Measurements from ENCODE around the gene HECW1.
A peak's percentile ranks its signal among the peaks of the same experiment; 100 is the strongest.
"Not testable (repeated sequence)": the region's sequence is repeated elsewhere in the genome, so short reads cannot be mapped to it uniquely, and the experiment has no call there.

Gene HECW1

DNA sequence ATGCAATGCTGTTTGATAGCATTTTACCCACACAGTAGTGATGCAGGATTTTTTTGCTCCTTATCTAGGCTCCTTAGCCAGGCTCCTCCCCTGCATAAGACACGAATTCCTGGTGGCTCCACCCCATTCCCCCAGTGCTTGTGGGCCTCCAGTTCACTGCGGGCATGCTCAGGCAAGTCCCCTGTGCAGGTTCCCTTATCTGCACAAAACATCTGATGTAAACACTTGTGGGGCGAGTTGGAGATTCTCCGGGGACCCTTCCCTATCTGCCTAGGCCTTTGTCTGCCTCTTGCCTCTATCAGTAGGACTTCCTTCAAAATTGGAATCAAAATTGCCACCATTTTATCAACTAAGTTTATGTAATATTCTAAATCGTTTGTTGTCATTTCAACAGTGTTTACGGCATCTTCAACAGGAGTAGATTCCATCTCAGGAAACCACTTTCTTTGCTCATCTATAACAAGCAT, 465.1 kb downstream of the HECW1 start:
- H3K4me3 ChIP-seq (ENCODE audit: low read depth, low read length), result no peak overlapping the region
- peak overlapping the region; percentile 81 for H3K27ac ChIP-seq (ENCODE audit: low read depth, low read length)
- no peaks in the 10 kb centered on the region for H3K36me3 ChIP-seq (ENCODE audit: control insufficient read depth, insufficient read depth, low read length)
- H3K4me1 ChIP-seq (ENCODE audit: control insufficient read depth, insufficient read depth, low read length), result peaks cover 18% of the 10 kb centered on the region
- no peak overlapping the region for H3K9ac ChIP-seq (ENCODE audit: low read length)
- H3K27me3 ChIP-seq (ENCODE audit: control insufficient read depth, insufficient read depth, low read length), result peaks cover 7% of the 10 kb centered on the region; the same call in 1 of the 2 replicates
- no peaks in the 10 kb centered on the region for H3K9me3 ChIP-seq (ENCODE audit: control insufficient read depth, insufficient read depth, low read depth, low read length)

DNA sequence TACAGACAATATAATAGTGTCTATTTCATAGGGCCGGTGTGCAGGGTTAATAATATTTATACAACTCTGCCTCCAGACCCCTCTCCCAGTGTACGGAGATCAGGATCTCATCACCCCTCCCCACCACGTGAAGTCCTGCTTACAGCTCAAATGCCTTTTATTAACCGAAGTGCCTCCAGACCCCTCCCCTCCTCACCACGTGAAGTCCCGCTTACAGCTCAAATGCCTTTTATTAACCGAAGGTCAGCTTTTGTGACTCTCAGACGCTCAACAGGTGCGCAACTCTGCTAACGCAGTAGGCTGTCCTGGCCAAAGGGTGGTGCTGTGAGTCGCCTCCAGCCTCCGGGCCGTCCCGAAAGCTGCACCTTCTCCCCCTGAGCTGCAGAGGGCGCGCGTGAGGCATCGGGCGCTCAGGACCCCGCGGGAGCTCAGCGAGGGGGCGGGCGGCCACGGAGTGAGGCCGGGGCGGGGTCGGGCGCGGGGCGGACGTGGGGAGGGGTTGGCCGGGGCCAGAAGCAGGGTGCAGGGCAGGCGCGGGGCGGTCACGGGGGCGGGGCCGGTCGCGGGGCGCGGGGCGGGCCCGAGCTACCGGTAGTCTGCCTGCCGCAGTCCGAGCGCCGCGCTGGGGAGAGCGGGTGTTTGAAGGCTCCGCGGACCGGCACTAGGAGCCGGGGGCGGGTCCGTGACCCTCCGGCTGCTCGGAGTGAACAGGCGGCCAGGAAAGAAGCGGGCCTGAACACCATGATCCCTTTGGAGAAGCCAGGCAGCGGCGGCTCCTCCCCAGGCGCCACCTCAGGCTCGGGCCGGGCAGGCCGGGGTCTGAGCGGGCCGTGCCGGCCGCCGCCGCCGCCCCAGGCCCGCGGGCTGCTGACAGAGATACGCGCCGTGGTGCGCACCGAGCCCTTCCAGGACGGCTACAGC, 470.3 kb downstream of the HECW1 start, which contains the start of gene STK17A:
STK17A (plus strand) TSS at position 606 of the 921 bp plus-strand sequence; CDS start at position 742, 136 bp downstream.
- H3K9ac ChIP-seq (ENCODE audit: low read length), result peak within 1 kb of the TSS; percentile 81
- H3K4me3 ChIP-seq (ENCODE audit: low read depth, low read length), result peak within 1 kb of the TSS; percentile 93
- H3K27me3 ChIP-seq (ENCODE audit: control insufficient read depth, insufficient read depth, low read length), result peaks cover 13% of the 10 kb centered on the region
- peaks cover 19% of the 10 kb centered on the region for H3K4me1 ChIP-seq (ENCODE audit: control insufficient read depth, insufficient read depth, low read length)
- H3K27ac ChIP-seq (ENCODE audit: low read depth, low read length), result no peak within 1 kb of the TSS
- no peaks in the 10 kb centered on the region for H3K9me3 ChIP-seq (ENCODE audit: control insufficient read depth, insufficient read depth, low read depth, low read length)
- H3K36me3 ChIP-seq (ENCODE audit: control insufficient read depth, insufficient read depth, low read length), result no peaks in the 10 kb centered on the region

DNA sequence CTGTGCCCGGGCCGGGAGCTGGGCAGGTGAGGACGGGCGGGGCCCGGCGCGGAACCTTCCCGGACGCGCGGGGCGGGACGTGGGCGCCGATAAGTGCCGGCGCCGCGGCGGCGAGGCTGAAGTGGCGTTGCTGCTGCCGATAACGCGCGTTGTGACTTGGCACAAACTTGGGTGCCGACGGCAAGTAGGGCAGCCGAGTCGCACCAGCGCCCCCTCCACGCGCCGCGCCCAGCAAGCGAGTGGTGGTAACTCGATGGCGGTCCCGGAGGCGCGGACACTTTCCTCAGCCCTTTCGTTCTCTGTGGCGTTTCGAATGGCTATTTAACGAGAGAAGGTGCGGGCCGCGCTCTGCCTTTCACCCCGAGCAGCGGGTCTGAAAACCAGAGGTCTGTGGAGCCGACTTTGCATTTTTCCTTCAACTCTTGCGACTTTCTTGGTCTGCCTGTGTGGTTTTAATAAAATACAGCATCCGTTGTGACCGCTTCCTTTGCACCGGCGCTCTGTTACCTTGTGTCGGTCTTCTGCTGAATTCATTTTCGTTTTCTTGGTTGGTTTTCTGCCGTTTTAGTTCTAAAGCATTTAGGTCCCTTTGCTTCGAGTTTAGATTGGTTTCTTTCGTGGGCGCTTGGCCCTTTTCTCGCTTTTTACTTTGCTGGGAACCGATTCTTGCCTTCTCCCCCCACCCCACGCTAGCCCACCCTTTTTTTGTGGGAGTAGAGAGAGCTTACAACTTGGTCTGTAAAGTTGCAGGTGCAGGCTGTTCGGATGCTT, 471.2 kb downstream of the HECW1 start:
- Histone ChIP-seq H3K27ac (ENCODE audit: low read depth, low read length) (no peak overlapping the region), H3K4me1 (ENCODE audit: control insufficient read depth, insufficient read depth, low read length) (peaks cover 20% of the 10 kb centered on the region), H3K9me3 (ENCODE audit: control insufficient read depth, insufficient read depth, low read depth, low read length) (no peaks in the 10 kb centered on the region), H3K27me3 (ENCODE audit: control insufficient read depth, insufficient read depth, low read length) (peaks cover 13% of the 10 kb centered on the region), H3K36me3 (ENCODE audit: control insufficient read depth, insufficient read depth, low read length) (no peaks in the 10 kb centered on the region), H3K4me3 (ENCODE audit: low read depth, low read length) (peak overlapping the region; percentile 93), H3K9ac (ENCODE audit: low read length) (peak overlapping the region; percentile 81)

DNA sequence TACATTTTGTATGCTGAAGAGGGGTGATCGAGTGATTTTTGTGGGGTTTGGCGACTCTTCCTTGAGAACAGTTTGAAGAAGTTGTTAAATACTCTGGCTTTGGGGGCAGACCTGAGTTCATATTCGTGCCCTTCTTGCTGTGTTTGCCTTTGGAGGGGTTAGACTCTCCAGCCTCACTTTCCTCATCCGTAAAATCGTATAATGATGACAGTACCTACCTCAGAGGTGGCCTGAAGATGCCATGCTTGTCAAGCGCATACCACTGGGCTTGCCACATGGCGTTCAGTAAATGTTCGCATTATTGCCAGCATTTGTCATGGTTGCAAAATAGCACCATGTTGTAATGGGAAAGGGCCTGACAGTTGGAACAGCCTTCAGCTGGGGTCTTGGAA, 471.7 kb downstream of the HECW1 start:
- H3K9me3 ChIP-seq (ENCODE audit: control insufficient read depth, insufficient read depth, low read depth, low read length), result no peaks in the 10 kb centered on the region
- peak overlapping the region; percentile 81 for H3K9ac ChIP-seq (ENCODE audit: low read length)
- peaks cover 13% of the 10 kb centered on the region for H3K27me3 ChIP-seq (ENCODE audit: control insufficient read depth, insufficient read depth, low read length)
- H3K4me1 ChIP-seq (ENCODE audit: control insufficient read depth, insufficient read depth, low read length), result peaks cover 20% of the 10 kb centered on the region
- H3K4me3 ChIP-seq (ENCODE audit: low read depth, low read length), result peak overlapping the region; percentile 93
- no peak overlapping the region for H3K27ac ChIP-seq (ENCODE audit: low read depth, low read length)
- no peaks in the 10 kb centered on the region for H3K36me3 ChIP-seq (ENCODE audit: control insufficient read depth, insufficient read depth, low read length)

DNA sequence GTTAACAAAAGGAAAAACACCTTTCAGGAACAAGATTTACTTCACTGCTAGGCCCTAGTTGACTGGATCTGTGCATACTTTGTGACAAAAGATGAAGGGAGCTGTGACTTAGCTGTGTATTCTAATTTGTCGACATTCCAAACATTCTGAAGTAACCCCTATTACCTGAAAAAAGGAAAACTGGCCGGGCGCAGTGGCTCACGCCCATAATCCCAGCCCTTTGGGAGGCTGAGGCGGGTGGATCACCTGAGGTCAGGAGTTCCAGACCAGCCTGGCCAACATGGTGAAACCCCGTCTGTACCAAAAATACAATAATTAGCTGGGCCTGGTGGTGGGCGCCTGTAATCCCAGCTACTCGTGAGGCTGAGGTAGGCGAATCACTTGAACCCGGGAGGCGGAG, 472.3 kb downstream of the HECW1 start:
- Histone ChIP-seq H3K27me3 (ENCODE audit: control insufficient read depth, insufficient read depth, low read length) (peaks cover 13% of the 10 kb centered on the region), H3K4me1 (ENCODE audit: control insufficient read depth, insufficient read depth, low read length) (peaks cover 20% of the 10 kb centered on the region), H3K4me3 (ENCODE audit: low read depth, low read length) (peak overlapping the region; percentile 93), H3K9ac (ENCODE audit: low read length) (peak overlapping the region; percentile 81)
- not testable (repeated sequence) for H3K9me3 ChIP-seq (ENCODE audit: control insufficient read depth, insufficient read depth, low read depth, low read length); H3K36me3 ChIP-seq (ENCODE audit: control insufficient read depth, insufficient read depth, low read length); H3K27ac ChIP-seq (ENCODE audit: low read depth, low read length)

DNA sequence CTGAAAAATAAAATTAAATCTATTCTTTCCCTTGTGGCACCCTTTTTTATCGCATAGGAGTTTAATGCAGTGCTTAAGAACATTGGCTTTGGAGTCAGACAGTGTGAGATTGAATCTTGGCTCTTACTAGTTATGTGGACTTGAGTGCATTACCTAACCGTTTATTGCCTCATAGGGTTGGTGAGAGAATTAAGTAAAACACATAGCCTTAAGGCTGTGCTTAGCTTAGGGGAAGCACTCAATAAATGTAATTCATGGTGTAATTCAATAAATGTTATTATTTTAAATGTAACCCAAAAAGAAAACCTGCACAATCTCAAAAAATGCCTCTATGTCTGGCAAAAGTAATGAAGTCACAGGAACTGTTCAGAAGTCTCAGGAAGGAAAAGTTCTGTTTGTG, 473.1 kb downstream of the HECW1 start:
- Histone ChIP-seq H3K4me1 (ENCODE audit: control insufficient read depth, insufficient read depth, low read length) (peaks cover 20% of the 10 kb centered on the region), H3K4me3 (ENCODE audit: low read depth, low read length) (no peak overlapping the region), H3K36me3 (ENCODE audit: control insufficient read depth, insufficient read depth, low read length) (no peaks in the 10 kb centered on the region), H3K9me3 (ENCODE audit: control insufficient read depth, insufficient read depth, low read depth, low read length) (no peaks in the 10 kb centered on the region), H3K27me3 (ENCODE audit: control insufficient read depth, insufficient read depth, low read length) (peaks cover 13% of the 10 kb centered on the region), H3K27ac (ENCODE audit: low read depth, low read length) (no peak overlapping the region), H3K9ac (ENCODE audit: low read length) (no peak overlapping the region)

DNA sequence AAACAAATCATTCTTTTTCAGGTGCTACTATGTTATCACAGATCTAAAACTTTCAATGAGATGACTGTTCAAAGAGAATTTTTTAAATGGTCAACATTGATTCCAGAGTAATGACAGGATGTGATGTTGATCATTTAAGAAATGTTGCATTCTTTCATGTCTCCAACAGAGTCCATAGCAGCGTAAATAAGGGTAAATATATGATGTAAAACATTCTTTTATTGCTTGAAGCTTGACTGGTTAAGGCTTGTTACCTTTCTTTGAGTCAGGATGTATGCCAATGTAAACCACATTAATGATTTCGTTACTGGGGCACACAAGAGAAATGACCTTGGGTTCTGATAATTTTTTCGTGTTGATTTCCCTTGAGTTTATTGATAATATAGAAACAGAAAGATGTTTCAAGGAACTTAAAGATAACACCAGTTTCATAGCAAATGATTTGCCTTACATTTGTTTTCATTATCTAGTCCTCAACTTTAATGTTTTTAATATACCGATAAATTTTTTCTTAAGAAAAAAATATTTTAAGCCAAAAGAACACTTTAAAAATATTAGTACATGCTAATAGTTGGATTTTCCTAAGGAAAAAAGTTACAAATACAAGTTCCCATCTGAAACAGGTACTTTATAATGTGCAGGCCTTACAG, 473.9 kb downstream of the HECW1 start:
- H3K4me3 ChIP-seq (ENCODE audit: low read depth, low read length), result no peak overlapping the region

DNA sequence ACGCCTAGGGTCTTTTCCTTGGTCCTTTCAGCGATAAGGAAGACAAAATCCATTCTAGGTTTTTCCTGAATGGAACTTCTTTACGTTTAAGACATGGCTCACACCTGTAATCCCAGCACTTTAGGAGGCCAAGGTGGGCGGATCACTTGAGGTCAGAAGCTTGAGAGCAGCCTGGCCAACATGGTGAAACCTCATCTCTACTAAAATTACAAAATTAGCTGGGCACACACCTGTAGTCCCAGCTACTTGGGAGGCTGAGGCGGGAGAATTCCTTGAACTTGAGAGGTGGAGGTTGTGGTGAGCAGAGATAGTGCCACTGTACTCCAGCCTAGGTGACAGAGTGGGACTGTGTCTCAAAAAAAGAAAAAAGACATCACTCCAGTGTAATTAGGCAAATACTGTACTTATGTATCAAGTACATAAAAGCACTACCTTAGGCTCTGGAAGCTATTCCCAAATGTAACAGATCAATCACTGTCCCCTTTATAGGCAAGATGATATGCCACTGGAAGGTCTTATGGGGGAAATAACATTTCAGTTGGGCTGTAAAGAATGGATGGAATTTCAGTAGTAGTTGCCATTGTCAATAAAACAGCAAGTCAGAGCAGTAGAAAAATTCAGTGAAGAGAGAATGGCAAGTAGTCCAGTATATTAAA, 476.2 kb downstream of the HECW1 start:
- peaks cover 6% of the 10 kb centered on the region for H3K27me3 ChIP-seq (ENCODE audit: control insufficient read depth, insufficient read depth, low read length)
- H3K4me1 ChIP-seq (ENCODE audit: control insufficient read depth, insufficient read depth, low read length), result peaks cover 19% of the 10 kb centered on the region
- H3K9ac ChIP-seq (ENCODE audit: low read length), result no peak overlapping the region
- no peak overlapping the region for H3K4me3 ChIP-seq (ENCODE audit: low read depth, low read length)
- no peaks in the 10 kb centered on the region for H3K36me3 ChIP-seq (ENCODE audit: control insufficient read depth, insufficient read depth, low read length)
- no peak overlapping the region for H3K27ac ChIP-seq (ENCODE audit: low read depth, low read length)
- H3K9me3 ChIP-seq (ENCODE audit: control insufficient read depth, insufficient read depth, low read depth, low read length), result no peaks in the 10 kb centered on the region

More for the DNA sequence above, 473.9 kb downstream of the HECW1 start:
- Histone ChIP-seq H3K36me3 (ENCODE audit: control insufficient read depth, insufficient read depth, low read length) (no peaks in the 10 kb centered on the region), H3K9me3 (ENCODE audit: control insufficient read depth, insufficient read depth, low read depth, low read length) (no peaks in the 10 kb centered on the region), H3K27me3 (ENCODE audit: control insufficient read depth, insufficient read depth, low read length) (peaks cover 13% of the 10 kb centered on the region), H3K4me1 (ENCODE audit: control insufficient read depth, insufficient read depth, low read length) (peaks cover 23% of the 10 kb centered on the region), H3K9ac (ENCODE audit: low read length) (no peak overlapping the region), H3K27ac (ENCODE audit: low read depth, low read length) (no peak overlapping the region)

DNA sequence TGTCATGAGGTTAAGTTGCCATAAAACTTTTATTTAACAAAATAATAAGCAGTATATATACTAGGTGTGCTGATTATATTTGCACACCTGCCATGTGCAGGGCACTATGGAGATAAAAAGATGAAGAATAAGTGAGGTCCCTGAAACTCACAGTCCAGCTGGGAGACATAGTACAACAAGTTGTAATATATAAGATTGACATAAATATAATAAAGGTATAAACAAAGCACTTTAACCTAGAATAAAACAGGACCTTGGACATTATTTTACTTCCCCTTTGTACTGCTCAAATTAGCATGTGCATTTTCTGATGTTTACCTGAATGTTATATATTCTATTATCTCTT, 476.7 kb downstream of the HECW1 start:
- Histone ChIP-seq H3K4me1 (ENCODE audit: control insufficient read depth, insufficient read depth, low read length) (peaks cover 19% of the 10 kb centered on the region), H3K36me3 (ENCODE audit: control insufficient read depth, insufficient read depth, low read length) (no peaks in the 10 kb centered on the region), H3K9me3 (ENCODE audit: control insufficient read depth, insufficient read depth, low read depth, low read length) (no peaks in the 10 kb centered on the region), H3K27ac (ENCODE audit: low read depth, low read length) (no peak overlapping the region), H3K4me3 (ENCODE audit: low read depth, low read length) (no peak overlapping the region), H3K27me3 (ENCODE audit: control insufficient read depth, insufficient read depth, low read length) (peaks cover 4% of the 10 kb centered on the region), H3K9ac (ENCODE audit: low read length) (no peak overlapping the region)

DNA sequence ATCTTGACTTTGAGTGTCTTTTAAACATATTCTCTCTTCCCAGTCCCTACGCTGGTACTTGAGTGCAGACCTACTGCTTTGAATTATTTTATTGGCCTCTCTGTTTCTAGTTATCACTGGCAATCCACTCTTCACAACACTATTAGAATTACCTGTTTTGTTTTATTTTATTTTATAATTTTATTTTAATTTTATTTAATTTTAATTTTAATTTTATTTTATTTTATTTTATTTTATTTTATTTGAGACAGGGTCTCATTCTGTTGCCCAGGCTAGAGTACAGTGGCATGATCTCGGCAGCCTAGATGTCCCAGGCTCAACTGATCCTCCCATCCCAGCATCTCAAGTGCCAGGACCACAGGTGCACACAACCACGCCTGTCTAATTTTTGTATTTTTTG, 477.3 kb downstream of the HECW1 start:
- Histone ChIP-seq H3K4me3 (ENCODE audit: low read depth, low read length) (no peak overlapping the region), H3K27me3 (ENCODE audit: control insufficient read depth, insufficient read depth, low read length) (no peaks in the 10 kb centered on the region), H3K9ac (ENCODE audit: low read length) (no peak overlapping the region), H3K9me3 (ENCODE audit: control insufficient read depth, insufficient read depth, low read depth, low read length) (no peaks in the 10 kb centered on the region), H3K4me1 (ENCODE audit: control insufficient read depth, insufficient read depth, low read length) (peaks cover 14% of the 10 kb centered on the region), H3K36me3 (ENCODE audit: control insufficient read depth, insufficient read depth, low read length) (no peaks in the 10 kb centered on the region), H3K27ac (ENCODE audit: low read depth, low read length) (no peak overlapping the region)

All from HUES6 (cell line).